HG02938 (cell line): ENCODE results near the gene CTNNA3.

Experiments
- ATAC-seq: cut with Tn5 transposase; IDR thresholded peaks from one replicate; pipeline ENCODE4 v1.9.1; 2021; ENCODE audit warnings: mild to moderate bottlenecking, moderate library complexity; ENCODE audit not compliant: unreplicated experiment

Gene CTNNA3

DNA sequence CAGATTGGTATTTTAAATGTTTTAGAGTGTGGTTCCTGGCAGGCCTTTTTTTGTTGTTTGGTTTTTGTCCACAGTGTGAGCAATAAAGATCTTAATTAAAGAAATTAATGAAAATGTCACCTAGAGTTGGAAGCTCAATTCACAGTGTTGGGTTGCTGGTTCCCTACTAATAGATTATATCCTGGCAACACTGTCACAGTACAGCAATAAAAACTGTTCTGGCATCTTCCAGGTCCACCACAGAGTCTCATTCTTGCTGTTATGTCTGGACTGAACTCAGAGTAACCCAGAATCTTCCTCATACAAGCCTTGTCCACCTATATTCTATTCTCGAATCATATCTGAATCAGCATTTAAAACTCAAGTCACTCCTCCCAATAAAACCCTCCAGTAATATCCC, 982.6 kb downstream of the CTNNA3 start:
- no peak for ATAC-seq

DNA sequence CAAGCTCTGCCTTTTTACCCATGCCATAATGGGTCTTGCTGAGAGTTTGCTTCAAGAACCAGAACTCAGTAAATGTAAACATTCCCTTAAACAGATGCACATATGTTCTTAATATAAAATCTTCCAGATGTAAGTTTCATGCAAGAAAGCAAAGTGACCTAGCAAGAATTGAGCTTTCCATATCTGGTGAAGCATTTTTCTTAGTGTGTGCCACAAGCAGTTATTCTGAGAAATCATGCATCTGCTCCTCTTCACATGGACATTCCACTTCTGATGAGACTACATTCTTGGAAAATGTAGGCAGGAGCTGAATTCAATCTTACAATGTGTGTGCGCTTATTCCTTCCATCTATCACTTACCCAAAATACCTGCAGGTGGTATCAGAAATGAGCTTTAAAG, 997.9 kb downstream of the CTNNA3 start:
- no peak for ATAC-seq

DNA sequence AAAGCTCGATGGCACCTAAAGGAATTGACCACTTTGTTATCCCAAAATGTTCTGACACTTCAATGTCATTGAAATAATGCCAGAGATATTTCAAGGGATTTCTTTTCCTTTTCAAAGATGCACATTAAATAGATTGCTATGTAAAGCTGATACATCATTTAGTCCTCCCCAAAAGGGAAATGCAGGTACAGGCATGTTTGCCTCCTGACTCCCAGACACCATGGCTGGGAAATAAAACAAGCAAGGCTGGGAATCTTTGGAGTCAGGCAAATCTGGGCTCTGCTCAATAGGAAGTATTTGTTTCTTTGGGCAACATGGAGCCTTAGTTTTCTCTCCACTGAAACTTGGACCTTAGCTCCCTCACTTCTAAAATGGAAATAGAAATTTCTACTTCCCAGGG, 1000.9 kb downstream of the CTNNA3 start:
- no peak for ATAC-seq

DNA sequence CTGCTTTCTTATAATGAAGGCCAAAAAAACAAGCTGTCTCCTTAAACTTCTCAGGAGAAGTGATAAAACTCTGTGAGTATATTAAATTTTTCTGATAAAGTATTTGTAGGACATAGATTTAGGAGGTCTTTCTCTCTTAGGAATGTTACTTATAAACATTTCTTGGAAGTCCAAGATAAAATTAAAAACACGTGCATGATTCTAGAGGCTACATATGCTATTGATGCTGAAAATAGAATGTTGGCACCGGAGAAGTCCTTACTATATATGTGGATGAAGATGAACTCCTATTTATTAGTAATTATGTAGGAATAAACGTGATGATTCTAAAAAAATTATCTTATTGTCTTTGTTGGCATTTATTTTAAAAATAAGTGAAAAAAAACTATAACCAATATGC, 1011.4 kb downstream of the CTNNA3 start:
- ATAC-seq: no peak

DNA sequence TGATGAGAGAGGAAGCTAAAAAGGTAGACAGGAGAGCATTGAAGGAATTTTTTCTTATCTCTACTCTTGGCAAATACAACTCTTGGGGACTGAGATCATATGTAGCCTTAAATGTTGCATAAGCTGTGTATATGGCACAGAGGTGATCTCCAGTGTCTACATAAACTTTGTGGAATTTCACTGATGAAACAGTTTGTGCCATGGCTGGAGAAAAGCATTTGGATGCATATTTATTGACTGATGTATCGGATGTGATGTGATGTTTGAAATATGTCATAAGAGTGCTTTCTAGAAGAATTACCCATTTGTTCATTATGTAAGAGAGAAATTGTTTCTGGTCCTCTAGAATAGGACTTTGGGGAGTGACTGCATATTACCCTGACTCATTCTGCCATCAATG, 1015.1 kb downstream of the CTNNA3 start:
- ATAC-seq: no peak

DNA sequence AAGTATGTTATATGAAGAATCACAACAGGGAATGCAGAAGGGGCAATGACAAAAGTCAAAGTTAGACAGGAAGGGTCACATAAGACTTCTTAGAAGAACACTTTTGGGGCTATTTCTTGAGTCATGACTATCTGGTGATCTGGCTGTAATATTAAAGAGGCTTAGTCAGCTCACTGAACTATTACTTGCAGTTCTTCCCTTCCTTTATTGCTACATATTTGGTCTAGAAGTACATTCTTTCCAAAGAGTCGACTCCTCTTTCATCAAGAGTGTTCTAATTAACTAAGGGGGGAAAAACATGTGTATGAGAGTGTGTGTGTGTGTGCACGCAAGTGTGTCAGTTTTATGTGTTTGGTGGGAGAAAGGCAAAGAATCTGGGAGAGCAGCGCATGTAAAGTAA, 1017.5 kb downstream of the CTNNA3 start:
- no peak for ATAC-seq

DNA sequence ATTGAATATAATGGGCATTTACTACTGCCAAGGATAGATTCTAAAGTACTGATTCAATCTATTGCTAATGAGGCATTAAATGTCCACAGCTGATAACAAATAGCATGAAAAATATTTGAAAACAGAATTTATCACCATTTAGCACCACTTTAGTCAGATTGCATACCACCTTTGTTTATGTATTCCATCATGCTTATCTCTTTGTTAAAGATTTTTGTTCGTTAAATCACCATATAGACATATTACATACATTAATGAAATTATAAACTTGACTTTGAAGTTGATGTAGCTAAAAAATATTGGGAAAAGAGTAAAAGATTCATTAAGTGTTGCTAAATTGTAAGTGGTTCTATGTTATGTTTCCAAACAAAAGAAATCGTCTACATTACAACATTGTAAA, 1022.9 kb downstream of the CTNNA3 start:
- ATAC-seq: no peak

DNA sequence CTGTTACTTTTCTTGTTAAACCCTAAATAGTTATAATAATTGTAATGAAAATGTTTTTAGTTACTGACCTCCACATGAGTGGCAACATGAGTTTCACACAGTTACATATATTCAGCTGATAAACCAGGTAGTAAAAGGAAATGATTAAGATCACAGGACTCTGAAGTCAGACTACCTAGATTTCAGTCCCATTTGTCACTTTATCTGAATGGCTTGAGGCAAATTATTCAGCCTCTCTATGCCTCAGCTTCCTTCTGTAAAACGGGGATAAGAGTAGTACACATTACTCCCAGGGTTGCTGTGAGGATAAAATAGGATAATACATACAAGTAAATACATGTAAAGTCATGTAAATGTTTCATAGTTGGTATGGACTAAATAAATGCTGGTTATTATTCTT, 1024.4 kb downstream of the CTNNA3 start:
- no peak for ATAC-seq

DNA sequence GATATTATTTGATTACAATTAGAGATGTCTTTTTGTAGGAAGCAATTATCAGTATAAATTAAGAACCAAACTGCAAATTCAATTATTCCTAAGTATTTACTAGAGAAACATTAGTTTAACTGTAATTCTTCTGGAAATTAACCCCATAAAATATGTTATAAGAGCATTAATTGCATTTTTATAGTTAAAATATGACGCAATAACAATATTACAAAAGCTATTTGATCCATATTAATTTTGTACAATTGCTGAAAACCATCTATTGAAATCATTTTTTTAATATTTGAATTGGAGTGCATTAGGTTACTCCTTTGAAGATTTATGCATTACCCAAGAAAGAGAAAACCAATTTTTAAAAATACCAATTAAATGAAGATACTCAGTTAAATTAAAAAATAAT, 1024.9 kb downstream of the CTNNA3 start:
- no peak for ATAC-seq

DNA sequence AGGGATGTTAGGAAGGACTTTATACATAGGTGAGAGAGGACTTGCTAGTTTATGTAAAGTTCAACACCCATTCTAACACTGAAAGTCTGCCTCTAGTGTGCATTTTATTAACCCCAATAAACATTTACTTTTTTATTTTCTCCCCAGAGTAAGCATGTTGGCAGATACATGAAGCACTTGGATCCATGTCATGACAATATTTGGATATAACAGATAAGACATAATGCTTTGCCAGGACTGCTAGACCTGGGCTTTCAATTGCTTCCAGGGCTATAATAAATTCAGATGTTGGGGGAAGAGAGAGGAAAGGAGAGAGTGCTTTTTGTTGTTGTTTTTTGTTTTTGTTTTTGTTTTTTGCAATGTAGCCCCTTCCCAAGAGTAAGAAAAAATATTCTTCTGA, 1039.5 kb downstream of the CTNNA3 start:
- ATAC-seq: no peak

DNA sequence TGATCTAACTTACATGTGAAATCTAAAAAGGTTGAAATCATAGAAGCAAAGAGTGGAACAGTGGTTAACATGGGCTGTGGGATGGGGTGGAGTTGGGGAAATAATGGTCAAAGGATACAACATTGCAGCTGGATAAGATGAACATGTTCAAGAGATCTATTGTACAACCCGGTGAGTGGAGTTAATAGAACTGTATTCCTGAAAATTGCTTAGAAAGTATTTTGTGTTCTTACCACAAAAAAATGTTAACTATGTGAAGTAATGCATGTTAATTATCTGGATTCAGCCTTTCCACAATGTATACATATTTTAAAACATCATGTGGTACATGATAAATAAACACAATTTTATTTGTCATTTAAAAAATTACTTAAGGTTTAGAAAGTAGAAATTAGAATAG, 1041.1 kb downstream of the CTNNA3 start:
- ATAC-seq: no peak

DNA sequence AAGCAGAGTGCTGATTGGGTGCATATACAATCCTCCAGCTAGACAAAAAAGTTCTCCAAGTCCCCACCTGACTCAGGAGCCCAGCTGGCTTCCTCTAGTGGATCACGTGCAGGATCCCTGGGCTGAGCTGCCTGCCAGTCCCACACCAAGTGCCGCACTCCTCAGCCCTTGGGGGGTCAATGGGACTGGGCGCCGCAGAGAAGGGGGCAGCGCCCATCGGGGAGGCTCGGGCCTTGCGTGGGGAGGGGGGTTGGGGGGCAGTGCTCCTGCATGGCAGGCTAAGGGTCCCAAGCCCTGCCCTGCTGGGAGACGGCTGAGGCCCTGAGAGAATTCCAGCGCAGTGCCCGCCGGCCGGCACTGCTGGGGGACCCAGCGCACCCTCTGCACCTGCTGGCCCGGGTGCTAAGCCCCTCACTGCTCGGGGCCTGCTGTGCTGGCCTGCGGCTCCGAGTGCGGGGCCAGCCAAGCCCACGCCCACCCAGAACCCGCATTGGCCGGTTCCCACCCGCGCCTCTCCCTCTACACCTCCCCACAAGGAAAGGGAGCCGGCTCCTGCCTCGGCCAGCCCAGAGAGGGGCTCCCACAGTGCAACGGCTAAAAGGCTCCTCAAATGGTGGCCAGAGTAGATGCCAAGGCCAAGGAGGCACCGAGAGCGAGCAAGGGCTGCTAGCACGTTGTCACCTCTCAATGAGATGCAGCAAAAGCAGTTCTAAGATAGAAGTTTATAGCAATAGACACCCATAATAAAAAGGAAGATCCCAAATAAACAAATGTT, 1044.5 kb downstream of the CTNNA3 start:
- ATAC-seq: no peak

DNA sequence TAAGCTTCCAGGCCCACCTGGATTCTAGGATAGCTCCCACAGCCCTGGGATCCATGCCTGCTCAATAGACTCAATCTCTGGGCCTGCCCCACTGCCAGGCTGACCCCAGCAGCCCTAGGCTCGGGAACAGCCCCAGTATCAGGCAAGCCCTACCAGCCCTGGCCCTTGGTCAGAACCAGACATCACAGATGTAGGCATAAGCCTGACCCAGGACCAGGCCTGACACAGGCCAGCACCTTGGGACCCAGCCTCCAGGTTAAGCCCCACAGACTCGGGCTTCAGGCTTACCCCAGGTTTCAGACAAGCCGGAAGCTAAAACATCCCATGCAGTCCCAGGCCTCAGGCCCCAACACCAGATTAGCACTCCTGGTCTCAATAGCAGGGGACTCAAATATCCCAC, 1046.4 kb downstream of the CTNNA3 start:
- no peak for ATAC-seq

DNA sequence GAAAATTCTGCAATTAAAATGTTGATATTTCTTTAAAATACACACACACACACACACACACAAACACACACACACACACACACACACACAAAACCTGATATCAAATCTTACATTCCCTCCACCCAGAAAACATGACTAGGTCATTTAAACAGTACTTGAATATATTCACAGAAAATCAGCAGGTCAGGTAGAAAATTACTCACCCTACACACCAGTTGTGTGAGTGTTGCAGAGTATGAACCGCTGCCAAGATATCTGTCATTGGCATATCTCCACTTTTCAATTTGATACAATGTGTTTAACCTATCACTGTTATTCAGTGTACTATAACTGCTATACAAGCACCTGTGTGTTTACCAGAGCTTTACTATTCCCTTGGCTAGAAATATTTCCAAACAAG, 1053.8 kb downstream of the CTNNA3 start:
- no peak for ATAC-seq

DNA sequence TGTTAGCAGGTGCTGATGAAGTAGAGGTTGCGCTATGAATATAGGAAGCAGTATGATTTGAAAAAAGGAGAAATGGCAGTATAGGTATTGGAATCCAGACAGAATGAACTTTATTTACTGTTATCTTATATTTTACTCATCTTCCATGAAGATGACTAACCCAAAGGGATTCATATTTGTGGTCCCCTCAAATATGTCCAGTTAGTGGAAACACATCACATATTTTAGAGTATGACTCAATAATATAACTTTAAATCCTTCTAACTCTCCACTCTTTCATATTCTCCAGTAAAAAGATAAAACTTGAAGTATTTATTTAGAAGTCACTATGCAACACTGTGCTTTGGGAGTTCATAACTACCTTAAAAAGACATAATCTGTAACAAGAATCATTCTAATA, 1056.6 kb downstream of the CTNNA3 start:
- no peak for ATAC-seq

DNA sequence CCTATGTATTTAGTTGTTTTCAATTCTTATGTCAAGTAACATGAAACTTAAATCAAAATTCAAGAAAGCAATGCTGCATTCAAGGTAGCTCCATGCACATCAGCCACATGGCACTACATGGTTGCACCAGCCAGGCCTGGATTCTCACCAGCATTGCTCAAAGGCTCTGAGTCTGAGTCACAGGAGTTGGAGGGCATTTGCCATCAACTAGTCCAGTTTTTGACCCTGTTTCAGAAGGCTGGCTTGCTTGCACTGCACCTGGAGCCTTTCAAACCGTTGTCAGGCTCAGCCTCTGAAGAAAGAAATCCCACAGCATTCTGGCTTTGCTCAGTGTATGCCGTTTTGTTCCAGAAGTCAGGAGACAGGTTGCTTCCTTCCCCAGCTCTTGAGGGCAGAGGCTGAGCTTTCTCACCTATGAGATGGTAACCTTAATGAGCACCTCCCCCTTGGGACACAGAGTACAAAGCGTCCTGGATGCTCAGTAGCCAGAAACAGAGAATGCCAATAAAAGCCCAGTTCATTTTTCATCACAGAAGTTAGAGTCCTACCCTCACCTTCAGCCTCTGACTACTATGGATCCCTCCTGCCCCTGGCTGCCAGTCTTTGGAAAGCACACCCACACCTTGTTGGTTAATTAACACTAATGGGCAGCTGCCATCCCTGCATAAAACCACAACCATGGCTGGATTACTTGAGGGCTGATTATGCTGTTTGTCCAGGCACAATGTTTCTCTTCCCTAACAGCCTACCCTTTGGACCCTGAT, 1058.5 kb downstream of the CTNNA3 start:
- ATAC-seq: no peak

DNA sequence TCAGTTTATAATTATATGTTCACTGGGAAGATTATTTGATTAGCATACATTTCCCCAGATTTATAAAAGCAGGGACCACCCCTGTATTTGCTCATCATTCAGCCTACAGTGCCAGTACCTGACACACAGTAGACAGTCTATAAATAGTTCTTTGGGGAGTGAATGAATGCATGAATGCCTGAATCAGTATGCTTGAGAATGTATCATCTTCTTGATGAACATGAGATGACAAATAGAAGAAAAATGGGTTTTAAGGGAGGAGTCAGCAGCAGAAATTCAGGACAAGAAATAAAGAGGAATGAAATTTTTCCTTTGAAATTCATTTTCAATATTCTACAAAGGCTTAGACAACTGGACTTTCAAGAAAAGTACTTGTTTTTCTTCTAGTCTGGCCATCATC, 1066.0 kb downstream of the CTNNA3 start:
- ATAC-seq: no peak

DNA sequence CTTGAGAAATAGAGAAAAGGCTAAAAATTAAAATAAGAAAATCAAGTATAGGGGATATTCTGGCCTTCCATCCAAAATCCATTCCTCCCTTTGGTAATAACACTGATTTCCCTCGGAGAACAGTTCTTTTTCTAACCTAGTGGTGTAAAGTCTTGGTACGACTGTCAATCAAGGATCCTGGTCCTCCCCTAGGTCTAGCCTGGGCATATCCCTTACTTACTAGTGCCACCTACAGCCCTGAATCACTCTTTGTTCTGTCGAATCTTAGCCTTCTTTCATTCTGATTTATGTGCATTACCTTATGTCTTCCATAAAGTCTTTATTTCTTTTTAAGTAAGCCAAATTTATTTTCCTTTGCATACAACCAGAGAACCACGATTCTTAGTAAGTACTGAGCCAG, 1068.8 kb downstream of the CTNNA3 start:
- no peak for ATAC-seq

DNA sequence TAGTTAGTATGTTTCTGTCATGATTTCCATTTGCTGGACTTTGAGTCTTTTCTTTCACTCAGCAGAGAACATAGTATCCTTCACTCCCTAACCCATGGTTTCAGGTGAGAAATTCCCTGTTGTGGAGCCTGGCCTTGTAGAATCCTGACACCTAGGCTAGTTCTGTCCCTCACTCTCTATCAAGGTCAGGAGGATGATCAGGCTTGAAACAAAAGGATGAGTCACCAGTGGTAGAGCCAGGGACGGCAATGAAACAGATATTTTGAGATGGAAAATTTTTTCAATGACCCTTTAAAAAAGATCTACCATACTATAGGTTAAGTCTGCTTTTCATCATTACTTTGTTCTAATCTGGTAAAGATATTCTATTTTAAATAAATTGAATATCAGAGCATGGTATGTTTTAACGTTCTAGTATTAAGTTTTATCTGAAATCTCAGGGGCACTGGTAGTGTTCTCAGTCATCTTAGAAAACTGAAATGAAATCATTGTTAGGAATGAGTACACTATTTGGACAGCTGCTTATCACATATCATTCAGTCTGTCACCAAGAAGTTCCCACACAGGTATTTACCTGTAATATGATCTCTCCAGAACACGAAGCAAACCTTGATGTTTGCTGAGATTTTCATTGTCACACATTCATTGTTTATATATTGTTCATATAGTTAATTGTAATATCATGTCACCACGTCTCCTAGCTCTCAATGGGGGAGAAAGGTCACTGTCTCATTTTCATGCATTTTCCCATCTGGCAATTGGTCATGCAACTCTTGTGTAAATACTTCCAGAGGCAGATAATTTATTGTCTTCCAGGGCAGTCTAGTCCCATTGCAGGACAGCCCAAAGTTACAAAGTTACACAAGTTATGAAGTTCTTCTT, 1070.0 kb downstream of the CTNNA3 start:
- no peak for ATAC-seq

DNA sequence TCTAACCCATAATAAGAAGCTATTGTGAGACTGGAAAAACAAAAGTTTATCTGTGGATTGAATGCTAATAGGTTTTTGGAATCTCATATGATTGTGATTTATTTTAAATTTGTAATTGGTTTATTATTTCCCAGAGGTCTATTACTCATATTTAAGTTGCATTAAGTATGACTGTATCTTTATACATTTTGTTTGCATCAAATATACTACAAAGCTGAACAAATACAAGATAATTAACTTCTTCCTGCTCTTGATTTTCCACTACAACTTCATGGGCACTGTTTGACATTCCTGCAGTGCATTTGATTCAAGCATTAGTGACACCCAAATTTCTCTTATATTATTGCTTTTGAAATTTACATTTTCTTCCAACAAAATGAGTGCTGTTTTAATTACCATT, 1073.9 kb downstream of the CTNNA3 start:
- no peak for ATAC-seq

DNA sequence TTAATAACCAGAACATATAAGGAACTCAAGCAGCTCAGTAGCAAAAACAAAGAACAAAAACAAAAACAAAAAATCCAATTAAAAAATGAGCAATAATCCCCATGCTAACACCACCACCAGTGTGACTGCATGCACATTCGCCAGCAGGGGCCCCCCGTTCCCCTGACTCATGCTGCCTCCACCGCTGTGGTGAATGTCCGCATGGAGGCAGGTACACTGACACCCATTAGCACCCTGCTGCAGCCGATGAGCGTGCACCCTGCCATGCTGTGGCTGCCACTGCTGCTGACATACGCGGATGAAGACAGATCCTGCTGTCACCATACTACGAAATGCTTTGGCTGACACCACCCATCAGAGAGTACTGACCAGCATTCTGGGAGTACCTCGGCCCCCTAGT, 1091.8 kb downstream of the CTNNA3 start:
- no peak for ATAC-seq

DNA sequence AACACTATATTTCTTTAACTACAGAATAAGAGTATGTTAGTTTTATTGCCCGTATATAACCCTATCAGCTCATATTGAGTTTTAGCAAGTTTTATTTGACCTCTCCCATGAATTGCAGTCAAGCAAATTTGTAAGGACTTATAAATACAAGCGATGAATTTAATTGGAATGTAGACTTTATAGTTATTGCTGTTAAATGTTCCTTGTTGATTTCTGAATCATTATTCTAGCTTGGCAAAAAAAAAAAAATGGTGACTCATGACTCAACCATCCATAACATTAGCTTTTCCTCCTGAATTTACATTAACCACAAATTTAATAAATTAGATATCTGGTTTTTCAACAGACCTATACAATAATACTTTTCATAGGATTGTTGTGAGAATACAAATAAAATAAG, 1104.1 kb downstream of the CTNNA3 start:
- no peak for ATAC-seq
